GM21825 (cell line): ENCODE data around the gene SMAD3.
"Not testable (repeated sequence)": the region's sequence is repeated elsewhere in the genome, so short reads cannot be mapped to it uniquely, and the experiment has no call there.

Source experiments
- ATAC-seq: cut with Tn5 transposase; IDR thresholded peaks from one replicate; pipeline ENCODE4 v1.9.1; 2021; ENCODE audit warnings: mild to moderate bottlenecking, moderate library complexity; ENCODE audit not compliant: unreplicated experiment

The SMAD3 gene

DNA sequence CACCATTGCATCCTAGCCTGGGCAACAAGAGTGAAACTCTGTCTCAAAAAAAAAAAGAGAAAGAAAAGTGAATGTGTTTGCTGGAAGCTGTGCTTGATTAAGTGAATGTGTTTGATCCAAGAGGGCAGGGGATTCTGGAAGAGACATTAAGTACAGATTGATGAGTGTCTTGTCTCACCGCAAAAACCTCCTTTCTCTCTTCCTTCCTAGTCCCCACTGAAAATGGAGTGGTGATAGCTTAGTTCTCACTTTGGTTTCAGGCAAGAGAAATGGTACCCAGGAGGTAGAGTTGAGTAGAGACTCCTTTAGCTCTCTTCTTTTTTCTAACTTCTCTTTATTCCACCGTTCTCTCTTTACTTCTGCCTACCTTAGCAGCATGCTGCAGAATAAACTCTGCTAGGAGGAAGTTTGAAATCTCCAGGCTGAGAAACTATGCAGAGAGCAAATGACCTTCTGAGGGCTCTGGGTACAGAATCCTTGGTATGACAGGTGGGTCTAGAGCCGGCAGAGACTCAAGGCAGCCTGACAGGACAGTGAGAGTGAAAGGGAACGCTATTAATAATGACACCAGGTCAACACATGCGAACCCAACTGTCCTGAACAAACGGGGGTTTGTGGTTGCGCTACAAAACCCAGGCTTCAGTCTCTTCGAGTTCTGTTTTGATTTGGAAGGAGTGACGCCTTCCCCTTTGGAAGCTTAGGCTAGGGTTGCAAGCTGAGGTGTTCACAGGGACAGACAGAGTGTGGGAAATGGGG, 74.9 kb downstream of the SMAD3 start:
- no peak for ATAC-seq

DNA sequence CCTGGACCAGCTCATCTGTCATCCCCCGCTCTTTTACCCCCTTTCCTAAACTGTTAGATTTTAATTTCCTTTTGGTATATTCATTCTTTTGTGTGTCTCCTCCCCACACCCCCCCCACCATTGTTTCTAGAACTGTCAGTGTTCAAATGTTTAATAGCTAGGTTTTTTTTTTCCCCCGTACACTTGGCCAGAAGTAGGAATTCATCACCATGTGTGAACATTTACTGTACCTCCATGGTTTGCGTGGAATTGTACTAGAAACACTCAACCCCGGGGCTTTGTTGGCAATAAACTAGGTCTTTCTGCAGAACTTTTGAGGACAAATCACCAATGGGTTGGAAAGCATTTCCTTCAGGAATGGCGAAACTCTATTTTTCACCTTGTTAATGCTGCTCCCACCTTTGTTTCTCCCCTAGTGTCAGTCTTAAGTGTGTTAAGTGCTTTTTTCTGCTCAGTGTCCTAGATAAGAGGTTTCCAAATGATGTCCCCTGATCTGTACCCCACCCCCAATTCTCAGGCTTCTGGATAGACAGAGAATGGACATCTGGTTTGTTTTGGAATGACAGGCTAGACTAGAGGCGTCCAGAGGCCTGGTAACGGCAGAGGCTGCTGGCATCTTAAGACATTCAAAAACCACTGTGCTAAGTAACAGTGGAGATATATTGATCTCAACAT, 76.8 kb downstream of the SMAD3 start:
- ATAC-seq = no peak

GRCh38 chr15:67142767-67143100, 77.3 kb downstream of the SMAD3 start:
- no peak for ATAC-seq

DNA sequence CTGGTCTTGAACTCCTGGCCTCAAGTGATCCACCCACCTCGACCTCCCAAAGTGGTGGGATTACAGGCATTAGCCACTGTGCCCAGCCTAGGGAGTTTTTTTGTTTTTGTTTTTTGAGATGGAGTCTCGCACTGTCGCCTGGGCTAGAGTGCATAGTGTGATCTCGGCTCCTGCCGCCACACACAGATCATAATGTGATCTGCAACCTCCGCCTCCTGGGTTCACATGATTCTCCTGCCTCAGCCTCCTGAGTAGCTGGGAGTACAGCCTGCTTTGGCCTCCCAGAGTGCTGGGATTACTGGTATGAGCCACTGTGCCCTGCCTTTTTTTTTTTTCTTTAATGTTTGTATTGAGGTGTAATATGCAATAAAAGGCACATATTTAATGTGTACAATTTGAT, 78.2 kb downstream of the SMAD3 start:
- no peak for ATAC-seq

- ATAC-seq = no peak
Measured at GRCh38 chr15:67144609-67145311, 79.4 kb downstream of the SMAD3 start.

DNA sequence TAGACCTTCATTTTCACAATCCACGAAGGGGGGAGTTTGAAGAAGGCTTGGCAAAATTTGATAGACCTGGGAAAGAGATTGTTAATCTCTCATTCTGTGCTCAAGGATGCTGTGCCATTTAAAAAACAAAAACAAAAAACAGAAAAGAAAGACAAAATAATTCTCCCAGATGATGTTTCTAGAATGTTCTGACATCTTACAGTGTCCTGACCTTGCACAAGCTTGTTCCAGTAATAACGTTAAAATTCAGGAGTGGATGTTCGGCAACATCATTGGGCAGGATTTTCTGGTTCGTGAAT, 79.9 kb downstream of the SMAD3 start:
- no peak for ATAC-seq

GRCh38 chr15:67145710-67146109, 80.3 kb downstream of the SMAD3 start:
- ATAC-seq = no peak

- no peak for ATAC-seq
Measured at GRCh38 chr15:67146234-67146633, 80.8 kb downstream of the SMAD3 start.

GRCh38 chr15:67146875-67147381, 81.5 kb downstream of the SMAD3 start:
- ATAC-seq = no peak

GRCh38 chr15:67147396-67147949, 82.1 kb downstream of the SMAD3 start:
- ATAC-seq = no peak

DNA sequence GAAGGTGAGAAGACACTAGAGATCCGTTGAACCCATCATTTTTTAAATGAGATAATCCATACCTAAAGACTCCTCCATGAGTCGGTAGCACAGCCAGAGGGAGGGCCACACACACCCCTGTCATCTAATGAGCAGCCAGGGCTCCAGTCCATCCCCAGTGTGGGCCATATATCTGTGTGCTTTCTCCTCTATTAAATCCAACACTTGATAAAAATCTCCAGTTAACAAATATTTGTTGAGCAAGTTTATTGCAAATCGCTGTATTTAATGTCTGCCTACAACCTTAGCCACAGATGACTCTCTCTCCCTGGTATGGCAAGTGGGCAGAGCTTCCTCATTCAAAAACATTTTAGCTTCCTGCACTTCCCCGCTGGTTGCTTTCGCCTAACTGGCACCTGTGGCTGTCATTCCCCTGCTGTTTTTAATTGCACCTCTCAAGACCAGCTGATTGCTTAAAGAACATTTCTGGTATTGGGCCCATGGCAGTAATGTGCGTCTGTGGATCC, 82.8 kb downstream of the SMAD3 start:
- ATAC-seq = no peak

DNA sequence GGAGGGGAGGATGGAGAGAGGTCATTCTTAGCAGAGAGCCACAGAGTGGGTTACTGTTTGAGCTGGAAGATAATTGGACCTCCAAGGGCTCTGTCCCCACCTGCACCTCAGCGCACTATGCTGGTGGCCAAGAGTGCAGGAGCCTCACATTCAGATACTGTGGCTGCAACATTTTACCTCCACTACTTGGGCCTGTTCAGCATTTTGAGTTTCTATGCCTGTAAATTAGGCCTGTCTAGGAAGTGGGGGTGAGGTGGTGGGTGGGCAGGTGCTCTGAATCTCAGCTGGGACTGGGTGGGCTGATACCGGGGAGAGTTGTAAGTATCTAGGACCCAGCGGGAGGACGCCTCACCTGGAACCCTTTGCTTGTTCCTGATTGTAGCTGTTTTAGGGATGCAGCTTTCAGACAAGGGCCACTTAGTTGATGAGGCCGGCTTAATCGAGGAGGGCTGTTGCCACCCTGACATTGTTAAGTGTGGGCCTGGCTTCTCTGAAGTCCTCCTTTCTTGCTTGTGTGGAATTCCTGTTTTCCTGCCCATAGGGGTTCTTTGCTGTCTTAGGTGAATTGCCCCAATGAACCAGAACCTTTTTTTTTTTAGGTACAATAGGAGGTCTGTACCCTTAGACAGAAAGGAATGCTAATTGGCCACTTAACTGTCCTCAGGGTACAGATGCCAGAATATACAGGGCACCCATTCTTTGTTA, 83.8 kb downstream of the SMAD3 start:
- no peak for ATAC-seq

DNA sequence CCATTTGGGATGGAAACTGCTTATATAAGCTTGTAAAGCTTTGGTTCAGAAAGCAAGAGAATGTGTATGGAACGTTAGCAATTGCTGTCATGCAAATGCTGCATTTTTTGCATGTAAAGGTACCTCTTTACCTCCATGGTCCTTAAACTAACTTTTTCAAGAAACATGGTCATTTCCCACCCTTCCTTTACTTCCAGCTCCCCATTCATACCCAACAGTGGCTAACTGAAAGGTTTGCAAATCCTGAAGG, 84.3 kb downstream of the SMAD3 start:
- ATAC-seq = no peak

GRCh38 chr15:67150023-67150860, 84.8 kb downstream of the SMAD3 start:
- ATAC-seq = no peak

DNA sequence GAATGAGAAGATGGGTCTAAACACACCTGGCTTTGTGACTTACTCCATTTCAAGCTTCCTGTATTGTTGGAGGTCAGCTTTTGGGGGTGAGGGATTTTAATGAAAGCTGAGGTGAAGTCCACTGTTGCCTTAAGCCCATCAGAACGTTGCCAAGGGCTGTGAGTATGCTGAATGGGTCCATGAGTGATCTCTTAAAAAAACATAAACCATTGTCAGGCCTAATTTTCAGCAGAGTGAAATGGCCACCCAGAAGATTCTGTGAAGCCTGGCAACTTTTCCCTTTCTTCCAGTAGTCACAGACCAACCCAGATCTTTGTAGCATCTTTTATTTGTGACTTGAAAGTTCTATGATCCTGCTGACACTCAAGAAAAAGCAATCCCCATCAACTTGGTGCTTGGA, 87.0 kb downstream of the SMAD3 start:
- no peak for ATAC-seq

DNA sequence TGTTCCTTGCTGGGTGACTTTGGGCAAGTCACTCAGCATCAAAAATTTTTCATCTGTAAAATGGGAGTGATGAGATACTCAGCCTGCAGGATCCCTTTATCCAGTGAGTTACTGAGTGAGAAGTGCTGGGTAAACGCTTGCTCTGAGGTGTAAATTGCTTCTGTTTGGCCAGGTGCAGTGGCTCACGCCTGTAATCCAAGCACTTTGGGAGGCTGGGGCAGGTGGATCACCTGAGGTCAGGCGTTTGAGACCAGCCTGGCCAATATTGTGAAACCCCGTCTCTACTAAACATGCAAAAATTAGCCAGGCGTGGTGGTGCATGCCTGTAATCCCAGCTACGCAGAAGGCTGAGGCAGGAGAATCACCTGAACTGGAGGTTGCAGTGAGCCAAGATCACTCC, 87.6 kb downstream of the SMAD3 start:
- not testable (repeated sequence) for ATAC-seq

DNA sequence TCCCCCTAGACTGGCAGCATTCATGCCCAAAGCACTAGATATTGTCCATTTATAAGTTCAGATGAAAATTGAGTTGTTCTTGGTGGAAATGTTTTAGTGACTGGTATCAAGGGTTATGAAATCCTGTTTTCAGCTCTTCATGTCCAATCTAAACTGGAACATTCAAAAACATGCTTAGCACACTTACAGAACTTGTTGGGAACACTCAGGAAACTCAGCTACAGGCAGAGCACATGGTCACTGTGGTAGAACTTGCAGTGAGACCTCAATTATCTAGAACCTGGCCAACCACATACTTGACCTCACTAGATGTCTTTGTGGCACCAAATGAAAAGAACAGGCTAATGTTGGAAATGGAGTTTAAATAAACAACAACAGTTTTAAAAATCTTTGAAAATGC, 88.8 kb downstream of the SMAD3 start:
- ATAC-seq = no peak

GRCh38 chr15:67156426-67156825, 91.0 kb downstream of the SMAD3 start:
- ATAC-seq = no peak

- ATAC-seq = no peak
Measured at GRCh38 chr15:67156834-67157233, 91.4 kb downstream of the SMAD3 start.

GRCh38 chr15:67157521-67158252, 92.3 kb downstream of the SMAD3 start:
- no peak for ATAC-seq
